Measurements from ENCODE around the gene C1QTNF2.
"Not testable (repeated sequence)": the region's sequence is repeated elsewhere in the genome, so short reads cannot be mapped to it uniquely, and the experiment has no call there.

C1QTNF2 gene

DNA sequence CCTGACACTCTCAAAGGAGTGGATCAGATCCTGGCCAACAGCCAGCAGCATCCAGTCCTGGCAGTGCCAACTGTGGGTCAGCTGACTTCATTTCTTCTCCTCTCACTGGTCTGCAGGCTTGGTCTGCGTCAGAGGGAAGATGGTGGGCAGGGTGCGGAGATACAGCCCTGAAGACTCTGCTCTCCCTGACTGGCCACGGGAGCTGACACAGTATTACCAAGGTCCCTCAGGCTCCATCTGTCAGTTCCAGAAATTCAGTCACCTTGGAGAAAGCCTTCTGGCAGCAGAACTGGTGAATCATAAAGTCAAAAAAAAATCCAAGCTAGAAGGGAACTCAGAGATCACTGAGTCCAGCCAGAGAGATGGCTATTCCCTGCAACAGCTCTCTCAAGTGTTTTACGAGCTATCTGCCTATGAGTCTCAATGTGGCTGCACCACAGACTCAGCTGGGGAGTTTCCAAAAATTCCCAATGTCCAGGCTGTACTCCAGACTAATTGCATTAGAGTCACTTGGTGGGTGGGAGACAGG, 27.9 kb downstream of the C1QTNF2 start:
- no peak for DNase-seq (ENCODE audit: low spot score)

DNA sequence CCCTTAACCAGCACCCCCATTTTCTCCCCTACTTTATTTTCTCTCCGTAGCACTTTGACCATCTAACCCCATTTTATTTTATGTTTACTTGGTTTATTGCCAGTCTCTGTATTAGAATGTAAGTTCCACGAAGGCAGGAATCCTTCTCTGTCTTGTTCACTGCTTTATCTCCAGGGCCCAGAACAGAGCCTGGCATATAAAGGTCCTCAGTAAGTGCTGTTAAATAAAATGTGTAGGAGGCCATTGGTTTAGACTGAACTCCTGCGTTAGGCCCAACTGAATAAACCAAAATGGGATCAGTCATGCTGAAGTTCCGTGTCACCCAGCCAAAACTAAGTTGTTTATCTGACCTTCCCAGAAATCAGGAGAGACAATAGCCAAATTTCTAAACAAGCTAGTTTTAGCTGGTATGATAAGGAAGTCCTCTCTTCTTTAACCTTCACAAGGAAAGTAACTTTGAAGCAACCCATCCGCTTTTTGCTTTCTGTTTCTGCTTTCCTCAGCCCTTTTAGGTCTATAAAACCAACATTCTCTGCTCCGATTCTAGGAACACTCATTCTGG, 29.0 kb downstream of the C1QTNF2 start:
- DNase-seq (ENCODE audit: low spot score): no peak

DNA sequence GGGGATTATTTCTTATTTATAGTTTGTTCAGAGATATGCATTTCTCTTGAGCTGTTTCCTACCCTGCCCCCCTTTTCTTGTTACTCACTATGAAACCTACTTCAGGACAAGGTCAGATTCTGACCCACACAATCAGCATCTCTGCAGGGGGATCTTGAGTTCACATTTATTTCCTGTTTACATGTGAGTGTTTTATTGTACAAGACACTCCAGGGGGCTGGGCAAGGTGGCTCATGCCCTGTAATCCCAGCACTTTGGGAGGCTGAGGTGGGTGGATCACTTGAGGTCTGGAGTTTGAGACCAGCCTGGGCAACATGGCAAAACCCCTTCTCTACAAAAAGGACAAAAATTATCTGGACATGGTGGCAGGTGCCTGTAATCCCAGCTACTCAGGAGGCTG, 29.9 kb downstream of the C1QTNF2 start:
- not testable (repeated sequence) for DNase-seq (ENCODE audit: low spot score)

DNA sequence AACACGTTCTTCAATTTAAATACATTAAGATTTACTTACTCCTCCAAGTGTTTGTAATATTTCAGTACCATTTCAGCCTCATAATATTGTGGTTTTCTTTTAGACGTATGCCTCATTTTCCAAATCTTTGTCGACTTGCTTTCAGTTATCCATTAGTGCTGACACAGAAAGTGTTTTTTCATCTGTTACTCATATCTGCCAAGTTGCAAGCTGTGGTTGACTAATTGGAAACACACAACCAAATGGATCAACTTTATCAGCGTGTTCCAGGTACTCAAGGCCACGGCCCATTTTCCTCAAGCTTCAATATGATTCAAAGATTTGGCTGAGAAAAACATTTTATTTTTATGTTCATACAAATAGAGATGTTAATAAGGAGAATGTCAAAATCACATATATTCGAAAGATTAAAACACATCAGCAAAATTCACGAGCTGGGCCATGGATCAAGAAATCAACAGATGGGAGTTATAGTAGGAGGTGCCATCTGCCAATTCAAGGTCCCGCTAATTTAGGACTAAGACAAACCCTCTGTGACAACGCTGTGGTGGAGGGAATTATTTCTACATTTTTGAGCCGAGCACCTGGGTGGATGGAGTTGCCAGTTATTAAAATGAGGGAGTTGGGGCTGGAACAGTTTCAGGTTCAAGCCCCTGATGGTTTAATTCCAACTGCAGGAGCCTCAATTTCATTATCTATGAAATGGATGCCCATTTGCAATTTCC, 30.9 kb downstream of the C1QTNF2 start:
- DNase-seq (ENCODE audit: low spot score): no peak

DNA sequence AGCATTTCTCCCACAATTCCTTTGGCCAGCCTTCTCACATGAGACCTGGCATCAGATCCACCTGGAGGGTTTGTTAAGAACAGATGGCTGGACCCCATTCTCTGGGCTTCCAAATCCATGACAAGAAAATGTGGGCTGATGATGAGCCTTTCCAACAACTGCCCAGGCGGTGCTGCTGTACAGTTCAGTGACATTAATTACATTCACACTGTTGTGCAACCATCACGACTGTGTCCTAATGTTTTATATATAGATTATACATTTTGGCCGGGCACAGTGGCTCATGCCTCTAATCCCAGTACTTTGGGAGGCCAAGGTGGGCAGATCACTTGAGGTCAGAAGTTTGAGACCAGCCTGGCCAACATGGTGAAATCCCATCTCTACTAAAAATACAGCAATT, 35.7 kb downstream of the C1QTNF2 start:
- DNase-seq (ENCODE audit: low spot score): not testable (repeated sequence)

DNA sequence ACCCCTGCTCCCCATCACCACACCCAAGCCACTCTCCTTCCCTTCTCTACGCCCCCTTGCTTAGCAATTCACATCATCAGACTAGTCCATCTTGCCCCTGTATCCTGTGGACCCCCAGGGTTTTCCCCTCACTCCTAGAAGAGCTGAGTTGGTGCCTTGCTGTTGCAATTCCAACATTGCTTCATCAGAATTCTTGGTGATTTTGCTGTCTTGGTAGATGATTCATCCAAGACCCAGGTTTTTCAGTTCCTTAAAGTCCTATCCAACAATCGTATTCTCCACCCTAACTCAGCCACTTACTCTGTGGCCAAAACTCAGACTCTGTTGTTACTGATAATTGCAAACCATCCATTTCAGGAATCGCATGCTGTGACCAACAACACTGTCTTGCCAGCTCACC, 36.7 kb downstream of the C1QTNF2 start:
- no peak for DNase-seq (ENCODE audit: low spot score)

DNA sequence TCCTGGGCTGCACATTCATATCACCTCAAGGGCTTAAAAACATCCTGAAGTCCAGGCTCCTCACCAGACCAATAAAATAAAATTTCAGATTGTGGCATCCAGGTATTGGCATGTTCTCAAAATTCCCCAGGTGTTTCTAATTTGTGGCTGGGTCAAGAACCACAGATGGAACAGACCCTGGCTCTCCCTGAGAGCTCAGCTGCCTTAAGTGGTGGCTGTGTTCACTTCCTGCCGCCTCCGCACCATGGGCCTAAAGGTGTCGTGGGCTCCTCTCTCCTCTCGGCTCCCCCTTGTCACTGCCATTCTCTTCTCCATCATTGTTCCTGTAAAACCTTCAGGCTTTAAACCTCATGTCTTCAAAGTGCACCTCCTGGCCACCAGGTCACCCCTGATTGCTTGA, 40.2 kb downstream of the C1QTNF2 start:
- no peak for DNase-seq (ENCODE audit: low spot score)

DNA sequence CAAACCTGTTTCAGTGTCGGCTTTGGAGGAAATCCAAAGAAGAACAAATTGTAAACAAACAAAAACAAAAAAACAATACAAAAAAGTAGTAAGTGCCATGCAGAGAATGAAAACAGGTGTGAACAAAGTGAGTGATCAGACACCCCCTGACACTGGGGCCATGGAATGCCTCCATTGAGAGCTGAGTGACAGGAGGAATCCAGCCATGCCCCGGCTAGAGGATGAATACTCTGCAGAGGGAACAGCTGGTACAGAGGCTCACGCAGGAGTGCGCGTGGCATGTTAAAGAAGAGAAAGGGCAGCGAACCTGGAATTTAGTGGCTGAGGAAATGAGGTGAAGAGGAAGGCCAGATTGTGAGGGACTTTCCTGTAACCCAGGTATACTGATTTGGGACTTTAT, 42.6 kb downstream of the C1QTNF2 start:
- DNase-seq (ENCODE audit: low spot score): no peak

DNA sequence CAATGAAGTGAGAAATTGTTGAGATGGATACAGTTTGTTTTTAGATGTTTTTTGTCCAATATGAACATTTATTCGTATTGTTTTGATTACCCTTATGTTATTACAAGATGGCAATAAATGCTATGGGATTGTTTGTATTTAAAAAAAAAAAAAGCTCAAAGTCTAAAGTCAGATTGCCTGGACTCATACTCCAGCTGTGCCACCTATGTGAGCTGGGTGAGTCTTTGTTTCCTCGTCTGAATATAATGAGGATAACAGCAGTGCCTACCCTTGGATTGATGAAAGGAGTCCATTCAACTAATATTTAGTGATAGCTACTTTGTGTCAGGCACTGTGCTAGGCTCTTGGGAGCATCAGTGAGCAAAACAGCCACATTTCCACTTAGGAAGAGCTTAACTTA, 43.4 kb downstream of the C1QTNF2 start:
- no peak for DNase-seq (ENCODE audit: low spot score)

DNA sequence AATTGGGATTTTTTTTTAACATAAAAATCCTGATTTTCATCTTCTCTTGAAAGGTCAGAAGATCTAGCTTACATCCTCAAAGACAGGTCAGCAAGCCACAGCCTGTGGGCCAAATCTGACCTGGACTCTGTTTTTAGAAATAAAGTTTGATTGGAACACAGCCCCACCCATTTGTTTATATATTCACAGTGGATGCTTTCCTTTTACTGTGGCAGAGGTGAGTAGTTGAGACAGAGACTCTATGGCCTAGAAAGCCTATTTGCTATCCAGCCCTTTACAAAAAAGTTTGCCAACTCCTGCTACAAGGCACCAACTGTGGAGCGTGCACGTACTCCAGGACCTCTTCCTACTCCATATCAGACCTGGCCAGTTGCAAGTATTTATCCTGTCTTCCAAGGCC, 44.7 kb downstream of the C1QTNF2 start:
- DNase-seq (ENCODE audit: low spot score): no peak

DNA sequence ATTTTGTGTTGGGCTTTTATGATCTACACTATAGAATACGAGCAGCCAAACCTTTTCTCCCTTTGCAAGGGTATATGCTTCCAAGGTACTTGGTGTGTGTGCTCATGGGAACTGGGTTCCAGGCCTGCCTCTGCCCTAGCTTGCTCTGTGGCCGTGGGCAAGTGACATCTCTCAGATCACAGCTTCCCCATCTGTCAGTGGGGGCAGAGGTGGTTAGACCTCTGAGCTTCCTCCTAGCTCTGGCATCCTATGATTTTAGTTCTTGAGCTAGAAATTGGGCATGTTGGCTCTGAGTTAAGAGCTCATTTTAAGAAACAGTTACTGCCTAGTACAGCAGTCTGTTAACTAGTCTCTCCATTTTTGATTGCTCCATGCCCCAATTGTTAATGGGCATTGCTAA, 45.5 kb downstream of the C1QTNF2 start:
- DNase-seq (ENCODE audit: low spot score): no peak

DNA sequence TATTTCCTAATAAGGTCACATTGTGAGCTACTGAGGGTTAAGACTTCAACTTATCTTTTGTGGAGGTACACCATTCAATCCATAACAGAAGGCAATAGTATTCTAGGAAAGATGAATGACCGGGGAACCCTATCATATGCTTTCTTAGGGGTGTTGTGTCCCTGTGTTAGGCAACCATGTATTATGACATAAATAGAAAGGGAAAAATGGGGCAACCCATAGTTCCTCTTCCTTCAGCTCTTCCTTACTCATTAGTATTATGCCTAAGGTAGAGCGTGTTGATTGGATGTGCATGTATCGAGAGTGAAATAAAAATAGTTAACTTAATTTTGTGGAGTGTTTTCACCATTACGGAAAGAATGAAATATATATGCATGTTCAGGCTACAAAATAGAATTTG, 52.0 kb downstream of the C1QTNF2 start:
- DNase-seq (ENCODE audit: low spot score): no peak

DNA sequence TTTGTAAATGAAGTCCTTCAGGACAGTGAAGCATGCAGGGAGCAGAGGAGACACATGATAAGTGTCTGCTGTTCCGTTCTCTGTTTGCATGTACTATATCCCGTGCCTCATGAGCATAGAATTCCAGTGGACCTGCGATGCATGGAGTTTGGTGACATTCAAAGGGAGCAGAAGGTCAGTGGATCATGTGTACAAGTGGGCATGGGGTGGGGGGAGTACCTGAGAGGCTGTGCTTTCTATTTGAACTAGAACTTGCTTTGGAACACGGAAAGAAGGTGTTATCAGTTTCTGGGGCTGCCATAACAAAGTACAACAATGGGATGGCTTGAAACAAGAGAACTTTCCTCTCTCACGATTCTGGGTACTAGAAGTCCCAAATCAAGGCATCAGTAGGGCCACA, 53.0 kb downstream of the C1QTNF2 start:
- DNase-seq (ENCODE audit: low spot score): no peak

DNA sequence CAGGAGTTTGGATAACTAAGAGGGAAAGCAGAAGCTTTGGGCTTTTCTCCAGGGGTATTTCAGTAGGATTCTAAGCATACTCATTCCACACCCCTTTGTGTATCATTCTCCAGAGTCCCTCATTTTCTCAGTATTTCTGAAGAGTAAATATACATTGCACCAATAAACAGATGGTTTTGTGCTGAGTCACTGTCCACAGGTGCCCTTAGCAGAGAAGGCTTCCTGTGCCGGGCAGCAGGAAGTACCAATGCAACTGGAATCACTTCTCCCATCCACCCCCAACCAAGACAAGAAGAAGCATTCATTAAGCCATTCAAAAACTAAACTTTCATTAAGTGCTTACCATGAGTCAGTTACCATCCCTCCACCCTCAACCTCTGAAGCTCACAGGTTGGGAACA, 54.5 kb downstream of the C1QTNF2 start:
- no peak for DNase-seq (ENCODE audit: low spot score)

DNA sequence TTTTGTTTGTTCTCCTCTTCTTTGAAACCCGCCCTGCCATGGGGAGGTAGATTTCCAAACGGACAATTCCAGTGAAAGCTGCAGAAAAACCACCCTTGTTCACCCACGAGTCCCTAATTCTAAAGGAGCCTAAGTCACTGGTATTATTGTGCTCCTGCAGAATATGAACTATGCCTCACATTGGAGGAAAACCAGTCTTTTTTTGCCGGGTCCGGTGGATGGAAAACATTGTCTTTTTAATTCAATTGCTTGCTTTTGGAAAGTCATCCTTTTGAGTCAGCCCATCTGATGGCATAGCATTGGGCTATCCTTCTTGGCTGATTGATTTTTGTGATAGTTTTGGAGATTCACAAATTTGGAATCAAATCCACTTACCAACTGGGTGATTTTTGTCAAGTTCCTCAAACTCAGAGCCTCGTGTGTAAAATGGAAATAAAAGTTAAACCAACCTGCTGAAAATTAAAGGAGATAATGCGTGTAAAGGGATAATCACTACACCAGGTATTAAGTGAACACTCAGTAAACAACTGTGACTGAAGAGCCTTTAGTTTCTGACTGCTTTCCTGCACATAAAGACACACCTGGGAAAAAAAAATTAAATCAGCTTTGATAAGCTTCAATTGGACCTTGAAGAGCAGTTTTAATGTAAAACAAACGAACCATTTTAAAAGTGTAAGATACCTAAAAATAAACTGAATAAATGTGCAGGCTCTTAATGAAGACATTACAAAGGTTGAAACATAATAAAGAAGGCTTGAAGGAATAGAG, 57.3 kb downstream of the C1QTNF2 start:
- DNase-seq (ENCODE audit: low spot score): no peak

DNA sequence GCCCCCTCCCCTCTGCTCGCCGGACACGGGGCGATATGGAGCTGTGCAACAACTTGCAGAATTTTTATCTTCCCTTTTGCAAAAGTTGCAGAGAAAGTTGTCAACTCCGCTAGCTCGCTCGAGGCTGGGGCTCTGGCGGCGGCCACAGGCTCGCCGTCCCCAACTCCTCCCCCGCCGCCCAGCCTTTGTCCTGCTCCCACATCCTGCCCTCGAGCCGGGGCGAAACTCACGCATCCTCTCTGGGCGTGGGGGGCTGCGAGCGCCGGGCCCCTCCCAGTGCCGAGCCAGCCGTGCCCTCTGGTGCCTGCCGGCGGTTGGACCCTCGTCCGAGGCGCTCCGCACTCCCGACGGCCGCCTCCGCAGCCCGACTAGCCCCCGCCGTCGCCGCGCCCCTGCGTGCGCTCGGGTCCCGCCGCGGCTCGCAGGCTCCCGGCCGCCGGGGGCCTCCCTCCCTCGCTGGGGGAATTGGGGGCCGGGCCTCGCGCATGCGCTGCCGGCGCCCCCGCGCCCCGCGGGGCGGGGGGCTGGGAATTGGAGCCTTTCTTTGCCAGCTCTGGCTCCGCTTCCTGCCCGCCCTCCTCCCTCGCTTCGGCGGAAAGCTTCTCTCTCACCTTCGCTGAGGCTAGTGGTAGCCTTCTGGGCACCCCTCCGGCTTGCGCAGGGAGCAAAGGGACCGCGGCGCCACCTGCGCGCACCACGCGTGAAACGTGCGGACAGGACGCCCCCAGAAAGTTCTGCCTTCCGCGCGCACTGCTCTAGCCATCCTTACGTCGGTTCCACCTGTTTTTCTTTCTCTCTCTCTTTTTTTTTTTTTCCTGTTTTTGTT, 58.1 kb downstream of the C1QTNF2 start, which contains the start of gene CCNJL:
Gene CCNJL, minus strand, starts transcription at position 431 of the 826 bp plus-strand sequence. CDS start 641 bp downstream, outside the sequence.
- no peak for DNase-seq (ENCODE audit: low spot score)

DNA sequence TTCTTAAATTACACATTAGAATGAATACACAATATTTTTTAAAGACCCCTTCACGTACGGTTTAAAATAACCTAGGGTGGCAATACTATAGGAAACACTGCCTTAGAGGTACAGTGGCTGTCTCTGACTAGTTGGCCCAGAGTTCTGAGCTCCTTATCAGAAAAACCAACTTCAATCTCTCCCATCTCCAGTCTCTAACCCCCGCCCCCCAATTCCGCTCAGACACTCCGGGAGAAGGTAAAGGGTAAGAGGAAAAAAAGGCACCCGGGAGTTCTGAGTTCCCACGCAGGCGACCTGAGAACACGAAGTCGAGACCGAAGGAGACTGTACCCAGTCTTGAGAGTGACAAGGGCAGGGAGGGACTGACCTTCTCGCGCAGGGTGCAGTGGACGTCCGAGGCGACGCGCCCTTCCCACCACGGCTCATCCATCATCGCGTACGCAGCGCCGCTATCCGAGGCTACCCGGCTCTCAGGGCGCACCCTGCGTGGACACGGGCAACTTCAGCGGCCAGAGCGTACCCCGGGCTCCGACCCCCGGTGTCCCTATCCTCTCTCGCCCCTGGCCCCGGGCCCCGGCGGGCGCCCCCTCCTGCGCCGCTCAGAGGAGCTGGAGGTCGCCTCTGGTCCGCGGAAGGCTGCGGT, 58.8 kb downstream of the C1QTNF2 start:
- DNase-seq (ENCODE audit: low spot score): no peak

DNA sequence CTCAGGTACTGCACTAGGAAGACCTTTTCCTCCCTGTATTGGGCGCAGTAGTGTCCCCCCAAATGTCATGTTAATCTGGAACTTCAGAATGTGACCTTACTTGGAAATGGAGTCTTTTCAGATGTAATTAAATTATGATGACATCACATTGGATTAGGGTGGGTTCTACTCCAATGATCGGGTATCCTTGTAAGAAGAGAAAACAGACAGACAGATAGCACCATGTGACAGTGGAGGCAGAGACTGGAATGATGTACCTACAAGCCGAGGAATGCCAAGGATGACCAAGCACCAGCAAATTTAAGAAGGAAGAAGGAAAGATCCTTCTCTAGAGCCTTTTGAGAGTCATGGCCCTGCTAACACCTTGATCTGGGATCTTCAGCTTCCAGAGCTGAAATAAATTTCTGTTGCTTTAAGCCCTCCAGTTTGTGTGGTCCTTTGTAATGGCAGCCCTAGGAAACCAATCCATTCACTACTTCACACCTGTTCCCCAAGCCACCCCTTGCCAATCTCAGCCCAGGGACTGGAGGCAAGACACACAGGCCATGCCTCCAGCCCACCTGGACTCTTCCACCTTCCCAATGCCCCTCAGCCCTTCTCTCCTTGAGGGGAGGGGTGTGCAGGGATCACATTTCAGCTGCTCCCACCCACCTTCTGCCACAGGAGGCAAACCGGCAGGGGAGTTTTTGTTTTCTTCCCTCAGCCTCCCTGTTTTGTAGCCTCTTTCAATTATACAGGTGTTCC, 59.7 kb downstream of the C1QTNF2 start:
- DNase-seq (ENCODE audit: low spot score): no peak

DNA sequence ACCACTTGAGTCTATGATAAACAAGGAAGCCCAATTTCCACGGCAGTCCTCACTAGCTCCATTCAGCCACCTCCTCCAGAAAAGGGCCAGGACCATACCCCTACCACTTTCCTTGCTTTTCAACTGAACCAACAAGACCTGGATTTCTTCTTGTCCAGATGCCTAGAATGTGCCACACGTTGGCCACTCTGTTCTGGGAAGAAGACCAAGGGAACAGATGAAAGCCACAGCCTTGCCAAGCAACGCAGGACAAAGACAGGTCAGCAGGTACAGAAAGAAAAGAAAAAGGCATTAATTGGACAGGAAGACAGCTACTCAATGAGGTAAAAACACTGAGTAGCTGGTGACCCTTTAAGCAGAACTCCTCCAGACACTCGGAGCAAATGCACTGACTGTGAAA, 60.3 kb downstream of the C1QTNF2 start:
- DNase-seq (ENCODE audit: low spot score): no peak

DNA sequence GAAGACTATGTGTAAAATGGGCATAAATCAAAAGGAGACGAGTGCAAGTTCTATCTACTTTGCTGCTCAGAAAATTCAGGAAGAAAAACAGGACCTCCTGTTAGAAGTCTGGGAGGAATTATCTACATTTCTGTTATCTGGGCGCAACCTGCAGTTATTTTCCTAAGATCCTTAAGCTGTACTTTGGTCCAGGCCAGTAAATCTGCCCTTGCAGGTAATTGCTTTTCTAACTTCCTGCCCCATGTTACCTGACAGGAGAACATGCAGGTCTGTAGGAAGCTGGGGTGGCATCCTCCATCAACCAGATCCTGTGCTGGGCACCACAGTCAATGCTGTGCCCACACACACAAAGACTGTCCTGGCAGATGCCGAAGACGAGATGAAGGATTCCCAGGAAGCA, 63.7 kb downstream of the C1QTNF2 start:
- no peak for DNase-seq (ENCODE audit: low spot score)

DNA sequence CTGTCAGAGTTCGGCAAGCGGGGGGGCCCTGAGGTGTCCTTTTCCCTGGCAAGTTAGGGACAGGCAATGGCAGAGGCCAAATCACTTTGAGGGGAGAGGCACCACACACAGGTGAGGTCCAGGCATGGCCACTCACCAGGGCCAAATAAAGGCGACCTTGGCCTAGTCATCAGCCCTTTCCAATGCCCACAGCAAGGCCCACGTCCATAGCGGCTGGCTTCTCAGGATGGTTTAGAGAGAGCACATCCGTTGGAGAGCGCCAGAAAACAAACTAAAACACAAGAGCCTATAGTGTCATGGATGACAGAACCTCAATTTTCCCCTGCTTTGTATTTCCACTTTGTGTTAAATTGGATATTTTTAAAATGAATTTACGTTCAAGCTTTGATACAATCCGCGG, 65.1 kb downstream of the C1QTNF2 start:
- DNase-seq (ENCODE audit: low spot score): no peak
